ENCODE data around the gene DSG2.
"Not testable (repeated sequence)": the region's sequence is repeated elsewhere in the genome, so short reads cannot be mapped to it uniquely, and the experiment has no call there.

The DSG2 gene

DNA sequence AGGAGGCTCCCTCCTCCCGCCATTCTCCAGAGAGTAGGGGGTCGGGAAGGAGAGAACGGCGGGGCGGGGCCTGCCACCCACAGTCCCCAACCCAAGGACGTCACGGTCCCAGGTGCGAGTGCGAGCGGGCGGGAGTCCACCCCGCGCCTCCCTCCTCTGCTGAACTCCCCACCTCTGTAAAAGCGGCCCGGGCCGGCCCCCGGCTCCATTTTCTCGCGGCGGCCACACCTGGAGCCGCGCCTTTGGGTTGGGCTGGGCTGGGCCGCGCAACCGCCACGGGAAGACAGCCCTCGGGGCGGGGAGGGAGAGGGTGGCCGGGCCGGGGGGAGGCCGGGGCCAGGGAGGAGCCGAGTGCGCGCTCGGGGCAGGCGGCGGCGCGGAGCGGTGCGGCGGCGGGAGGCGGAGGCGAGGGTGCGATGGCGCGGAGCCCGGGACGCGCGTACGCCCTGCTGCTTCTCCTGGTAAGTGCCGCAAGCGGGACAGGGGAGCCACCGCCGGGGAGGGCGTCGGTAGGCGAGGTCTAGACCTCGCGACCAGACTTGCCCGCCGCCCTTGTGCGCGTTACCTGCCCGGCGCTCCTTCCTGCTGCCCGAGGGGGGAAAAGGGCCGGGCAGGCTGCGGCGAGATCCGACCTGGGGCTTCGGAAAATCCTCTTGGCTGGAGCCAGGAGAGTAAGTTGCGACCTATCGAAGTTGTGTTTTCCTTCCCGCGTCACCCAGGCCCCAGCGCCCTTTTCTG lies at the start of gene DSG2:
DSG2 (plus strand) TSS at position 342 of the 738 bp plus-strand sequence; CDS start at position 417, 75 bp downstream.
- no peak for DNase-seq (ENCODE audit: extremely low read depth in 1 of 2, low read depth in 1 of 2)

DNA sequence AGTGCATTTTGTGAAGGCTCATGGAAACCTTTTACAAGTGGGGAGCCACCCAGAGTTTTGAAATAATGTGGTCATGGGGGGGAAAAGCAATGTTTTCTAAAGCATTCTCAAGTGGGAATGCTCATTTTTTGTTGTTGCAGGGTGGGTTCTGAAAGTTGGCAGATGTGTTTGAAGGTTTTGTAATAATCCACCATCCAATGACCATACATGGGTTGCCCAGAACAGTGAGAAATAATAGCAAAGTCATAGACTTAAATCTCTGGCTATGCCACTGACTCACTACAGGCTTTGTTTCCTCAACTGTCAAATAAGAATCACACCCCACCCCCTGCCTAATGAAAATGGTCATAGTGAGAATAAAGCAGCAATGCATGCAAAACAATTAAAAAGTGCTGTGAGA lies 47.6 kb upstream of the DSG2 start:
- DNase-seq (ENCODE audit: extremely low read depth in 1 of 2, low read depth in 1 of 2) = no peak

GRCh38 chr18:31451625-31452024 lies 46.4 kb upstream of the DSG2 start:
- DNase-seq (ENCODE audit: extremely low read depth in 1 of 2, low read depth in 1 of 2) = no peak

- no peak for DNase-seq (ENCODE audit: extremely low read depth in 1 of 2, low read depth in 1 of 2)
Observed at GRCh38 chr18:31454066-31454708, 43.8 kb upstream of the DSG2 start.

- DNase-seq (ENCODE audit: extremely low read depth in 1 of 2, low read depth in 1 of 2) = no peak
Observed at GRCh38 chr18:31469629-31470028, 28.3 kb upstream of the DSG2 start.

DNA sequence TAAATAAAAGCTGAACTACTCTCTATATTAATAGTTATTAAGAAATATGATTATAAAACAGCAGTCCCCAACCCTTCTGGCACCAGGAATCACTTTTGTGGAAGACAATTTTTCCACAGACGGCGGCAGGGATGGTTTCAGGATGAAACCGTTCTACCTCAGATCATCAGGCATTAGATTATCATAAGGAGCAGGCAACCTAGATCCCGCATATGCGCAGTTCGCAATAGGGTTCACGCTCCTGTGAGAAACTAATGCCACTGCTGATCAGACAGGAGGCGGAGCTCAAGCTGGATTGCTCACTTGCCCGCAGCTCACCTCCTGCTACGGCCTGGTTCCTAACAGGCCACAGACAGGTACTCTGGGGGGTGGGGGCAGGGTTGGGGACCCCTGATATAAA lies 19.3 kb upstream of the DSG2 start:
- no peak for DNase-seq (ENCODE audit: extremely low read depth in 1 of 2, low read depth in 1 of 2)

- DNase-seq (ENCODE audit: extremely low read depth in 1 of 2, low read depth in 1 of 2) = no peak
Observed at GRCh38 chr18:31482051-31482450, 15.9 kb upstream of the DSG2 start.

- DNase-seq (ENCODE audit: extremely low read depth in 1 of 2, low read depth in 1 of 2) = no peak
Observed at GRCh38 chr18:31483396-31483795, 14.6 kb upstream of the DSG2 start.

DNA sequence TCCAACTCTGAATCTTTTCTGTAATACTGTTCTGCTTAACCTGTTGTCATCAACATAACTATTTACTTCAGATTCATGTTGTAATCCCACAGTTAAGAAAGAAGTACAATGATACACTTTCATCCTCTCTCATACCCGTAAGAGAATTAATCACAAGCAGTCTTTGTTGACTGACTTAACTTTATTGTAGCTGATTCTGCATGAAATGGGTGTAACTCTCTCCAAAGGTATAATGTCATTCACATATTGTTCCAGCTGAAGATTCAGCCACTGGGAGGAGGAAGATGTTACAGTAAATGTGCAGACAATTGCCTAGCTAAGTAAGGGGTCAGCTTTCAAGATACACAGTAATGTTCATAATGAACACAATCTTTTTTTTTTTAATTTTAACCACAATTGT lies 13.5 kb upstream of the DSG2 start:
- no peak for DNase-seq (ENCODE audit: extremely low read depth in 1 of 2, low read depth in 1 of 2)

GRCh38 chr18:31486165-31486564 lies 11.8 kb upstream of the DSG2 start:
- no peak for DNase-seq (ENCODE audit: extremely low read depth in 1 of 2, low read depth in 1 of 2)

GRCh38 chr18:31487246-31488015 lies 10.5 kb upstream of the DSG2 start:
- no peak for DNase-seq (ENCODE audit: extremely low read depth in 1 of 2, low read depth in 1 of 2)

DNA sequence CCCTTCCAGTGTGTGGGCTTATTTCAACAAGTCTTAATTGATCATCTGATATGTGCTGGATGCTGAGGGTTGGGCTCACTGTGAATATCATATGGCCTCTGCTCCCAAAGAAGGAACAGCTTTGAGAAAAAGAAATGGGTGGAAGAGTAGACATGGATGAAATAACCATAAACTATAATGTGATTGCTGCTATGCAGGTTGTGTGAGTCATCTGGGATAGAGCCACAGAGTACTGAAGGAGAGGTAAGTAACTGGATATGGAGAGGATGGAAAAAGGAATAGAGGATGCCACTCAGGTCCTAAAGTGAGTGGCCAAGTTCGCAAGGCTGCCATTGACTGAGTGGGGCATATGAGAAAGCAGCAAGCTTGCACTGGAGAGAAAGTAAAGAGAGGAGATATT lies 8.7 kb upstream of the DSG2 start:
- DNase-seq (ENCODE audit: extremely low read depth in 1 of 2, low read depth in 1 of 2) = no peak

- DNase-seq (ENCODE audit: extremely low read depth in 1 of 2, low read depth in 1 of 2) = no peak
Observed at GRCh38 chr18:31490387-31490786, 7.6 kb upstream of the DSG2 start.

- no peak for DNase-seq (ENCODE audit: extremely low read depth in 1 of 2, low read depth in 1 of 2)
Observed at GRCh38 chr18:31490833-31491232, 7.1 kb upstream of the DSG2 start.

- no peak for DNase-seq (ENCODE audit: extremely low read depth in 1 of 2, low read depth in 1 of 2)
Observed at GRCh38 chr18:31491586-31491985, 6.4 kb upstream of the DSG2 start.

DNA sequence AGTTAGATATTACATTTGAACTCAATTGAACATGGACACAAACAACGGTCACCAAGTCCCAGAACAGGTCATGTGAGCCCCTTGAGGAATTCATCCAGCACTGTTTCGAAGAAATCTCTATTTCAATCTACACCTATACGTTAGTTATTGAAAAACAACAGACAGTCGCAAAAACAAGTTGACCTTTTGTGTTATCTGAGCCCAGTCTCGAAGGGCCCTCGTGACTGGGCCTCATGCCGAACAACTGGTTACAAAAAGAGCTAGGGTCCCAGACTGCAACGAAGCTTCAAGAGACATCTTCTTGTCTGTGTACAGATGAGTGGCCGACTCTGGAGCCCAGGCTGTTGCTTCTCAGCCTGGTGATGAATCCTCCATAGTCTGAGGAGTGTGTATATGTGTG lies 5.3 kb upstream of the DSG2 start:
- no peak for DNase-seq (ENCODE audit: extremely low read depth in 1 of 2, low read depth in 1 of 2)

- no peak for DNase-seq (ENCODE audit: extremely low read depth in 1 of 2, low read depth in 1 of 2)
Observed at GRCh38 chr18:31493171-31493570, 4.8 kb upstream of the DSG2 start.

- no peak for DNase-seq (ENCODE audit: extremely low read depth in 1 of 2, low read depth in 1 of 2)
Observed at GRCh38 chr18:31493941-31494340, 4.0 kb upstream of the DSG2 start.

- not testable (repeated sequence) for DNase-seq (ENCODE audit: extremely low read depth in 1 of 2, low read depth in 1 of 2)
Observed at GRCh38 chr18:31494705-31495244, 3.2 kb upstream of the DSG2 start.

- DNase-seq (ENCODE audit: extremely low read depth in 1 of 2, low read depth in 1 of 2) = no peak
Observed at GRCh38 chr18:31497404-31497835, 557 bp upstream of the DSG2 start.

Measured in activated CD8-positive, alpha-beta memory T cell treated with anti-CD3 and anti-CD28 coated beads for 1 hour (primary cell).